ENCODE measurements around the gene MAP2K3. TPM values are rescaled to one million over a fixed set of nuclear protein-coding genes. Genes with fewer than 3 reads are reported as not detected.
A peak's percentile ranks its signal among the peaks of the same experiment; 100 is the strongest.

The MAP2K3 gene
- polyA plus RNA-seq, 1 experiment = 41.8 TPM

- no peak for DNase-seq (ENCODE audit: low read depth)
- TF ChIP-seq, protein P1, sequence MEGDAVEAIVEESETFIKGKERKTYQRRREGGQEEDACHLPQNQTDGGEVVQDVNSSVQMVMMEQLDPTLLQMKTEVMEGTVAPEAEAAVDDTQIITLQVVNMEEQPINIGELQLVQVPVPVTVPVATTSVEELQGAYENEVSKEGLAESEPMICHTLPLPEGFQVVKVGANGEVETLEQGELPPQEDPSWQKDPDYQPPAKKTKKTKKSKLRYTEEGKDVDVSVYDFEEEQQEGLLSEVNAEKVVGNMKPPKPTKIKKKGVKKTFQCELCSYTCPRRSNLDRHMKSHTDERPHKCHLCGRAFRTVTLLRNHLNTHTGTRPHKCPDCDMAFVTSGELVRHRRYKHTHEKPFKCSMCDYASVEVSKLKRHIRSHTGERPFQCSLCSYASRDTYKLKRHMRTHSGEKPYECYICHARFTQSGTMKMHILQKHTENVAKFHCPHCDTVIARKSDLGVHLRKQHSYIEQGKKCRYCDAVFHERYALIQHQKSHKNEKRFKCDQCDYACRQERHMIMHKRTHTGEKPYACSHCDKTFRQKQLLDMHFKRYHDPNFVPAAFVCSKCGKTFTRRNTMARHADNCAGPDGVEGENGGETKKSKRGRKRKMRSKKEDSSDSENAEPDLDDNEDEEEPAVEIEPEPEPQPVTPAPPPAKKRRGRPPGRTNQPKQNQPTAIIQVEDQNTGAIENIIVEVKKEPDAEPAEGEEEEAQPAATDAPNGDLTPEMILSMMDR (IDR thresholded peaks at IDR 0.05; ENCODE audit: insufficient read depth, low read depth, low read length) = no peak
- Histone ChIP-seq H3K36me3 (ENCODE audit: control insufficient read depth, insufficient read depth, low read length) (no peaks in the 10 kb centered on the region), H3K27me3 (ENCODE audit: control insufficient read depth, insufficient read depth, low read length) (no peaks in the 10 kb centered on the region), H3K4me3 (ENCODE audit: low read depth, low read length) (no peak overlapping the region)
- POLR2A ChIA-PET = no interaction called here
- CTCF ChIA-PET = interaction anchor here (1.3 to 1.5 kb wide), 2 partner anchors 154 to 238 kb away, joined by 3 to 4 read pairs; no protein-coding TSS in a partner anchor
Measured at GRCh38 chr17:21272881-21273792, 11.4 kb upstream of the MAP2K3 start.

DNA sequence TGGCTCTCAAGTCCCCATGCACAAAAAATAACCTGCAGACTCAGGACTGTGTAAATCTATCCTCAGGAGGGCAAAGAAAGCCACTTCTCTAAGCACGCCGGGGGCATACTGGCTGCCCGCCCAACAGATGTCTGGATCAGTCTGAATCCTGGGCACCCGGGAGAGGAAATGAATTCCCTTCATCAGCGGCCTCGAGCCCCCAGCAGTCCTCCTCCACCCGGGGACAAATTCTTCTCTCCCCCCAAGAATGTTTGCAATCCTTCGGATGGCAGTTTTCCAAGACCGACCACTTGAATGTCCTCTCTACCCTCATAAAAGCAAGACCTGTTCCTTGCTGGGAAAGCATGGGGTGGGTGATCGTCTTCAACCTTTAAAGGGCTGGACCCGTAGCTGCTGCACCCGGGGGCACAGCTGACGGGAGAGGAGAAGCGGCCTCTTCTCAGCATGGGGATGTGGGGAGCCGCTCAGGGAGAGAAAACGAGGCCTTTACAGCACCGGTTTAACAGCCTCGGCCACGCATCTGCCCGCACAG is 9.4 kb upstream of the MAP2K3 start:
- Histone ChIP-seq H3K36me3 (ENCODE audit: control insufficient read depth, insufficient read depth, low read length) (no peaks in the 10 kb centered on the region), H3K4me3 (ENCODE audit: low read depth, low read length) (peak overlapping the region; percentile 52), H3K27me3 (ENCODE audit: control insufficient read depth, insufficient read depth, low read length) (no peaks in the 10 kb centered on the region)
- POLR2A ChIA-PET = interaction anchor here (1.0 kb wide), 1 partner anchor 9 kb away, joined by 3 read pairs; no protein-coding TSS in a partner anchor
- CTCF ChIA-PET = interaction anchor here (0.7 to 2.0 kb wide), 8 partner anchors 11 to 178 kb away, joined by 3 to 7 read pairs (median 4); no protein-coding TSS in a partner anchor
- DNase-seq (ENCODE audit: low read depth) = no peak
- TF ChIP-seq, protein P1 (IDR thresholded peaks at IDR 0.05; ENCODE audit: insufficient read depth, low read depth, low read length) = no peak

- POLR2A ChIA-PET = interaction anchor here (0.5 to 1.0 kb wide), 2 partner anchors 8 to 12 kb away, joined by 3 read pairs; no protein-coding TSS in a partner anchor
- Histone ChIP-seq H3K27me3 (ENCODE audit: control insufficient read depth, insufficient read depth, low read length) (no peaks in the 10 kb centered on the region), H3K36me3 (ENCODE audit: control insufficient read depth, insufficient read depth, low read length) (no peaks in the 10 kb centered on the region), H3K4me3 (ENCODE audit: low read depth, low read length) (peak overlapping the region; percentile 52)
- no peak for DNase-seq (ENCODE audit: low read depth)
- TF ChIP-seq, protein P1 (IDR thresholded peaks at IDR 0.05; ENCODE audit: insufficient read depth, low read depth, low read length) = no peak
- CTCF ChIA-PET = interaction anchor here (0.7 to 2.0 kb wide), 9 partner anchors 10 to 239 kb away, joined by 3 to 7 read pairs (median 4); no protein-coding TSS in a partner anchor
Measured at GRCh38 chr17:21275579-21276263, 8.8 kb upstream of the MAP2K3 start.

DNA sequence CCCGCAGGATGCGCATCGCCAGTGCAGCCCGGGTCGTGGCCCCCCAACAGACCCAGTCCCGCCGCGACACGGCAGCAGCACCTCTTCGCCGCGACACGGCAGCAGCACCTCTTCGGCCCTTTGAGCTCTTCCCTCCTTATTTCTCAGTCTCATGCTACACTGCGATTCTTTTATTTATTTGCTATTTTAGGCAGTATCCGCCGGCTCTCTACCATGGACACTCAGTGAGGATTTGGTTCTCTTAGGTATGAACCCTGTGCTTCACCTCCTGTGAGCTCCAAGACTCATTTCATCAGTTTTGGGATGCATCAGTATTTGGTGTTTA is 8.3 kb upstream of the MAP2K3 start:
- ChIA-PET POLR2A (interaction anchor here (1.0 kb wide), 1 partner anchor 8 kb away, joined by 3 read pairs; no protein-coding TSS in a partner anchor), CTCF (interaction anchor here (0.8 to 2.0 kb wide), 8 partner anchors 10 to 238 kb away, joined by 3 to 7 read pairs (median 4); no protein-coding TSS in a partner anchor)
- TF ChIP-seq, protein P1 (IDR thresholded peaks at IDR 0.05; ENCODE audit: insufficient read depth, low read depth, low read length) = peak; percentile 12; the same call in 1 of the 2 replicates
- DNase-seq (ENCODE audit: low read depth) = no peak
- Histone ChIP-seq H3K4me3 (ENCODE audit: low read depth, low read length) (peak overlapping the region; percentile 52), H3K27me3 (ENCODE audit: control insufficient read depth, insufficient read depth, low read length) (no peaks in the 10 kb centered on the region), H3K36me3 (ENCODE audit: control insufficient read depth, insufficient read depth, low read length) (no peaks in the 10 kb centered on the region)
